Gastrocnemius medialis (tissue), 4 donors: Measurements from ENCODE around the gene ICOS.

ENCODE experiments used
- CTCF ChIP-seq, 5 experiments: fragments of 450-650 bp in 3 of 5; fragments of 200-600 bp in 2 of 5; sonication (generic) in 2 of 5; IDR thresholded peaks in 4 of 5; conservative IDR thresholded peaks in 1 of 5; 1 replicate in 4 of 5; 2 replicates in 1 of 5; pipeline ENCODE4 v1.5.1; 2016 to 2019; ENCODE audit warnings: antibody characterized with exemption in 5 of 5, mild to moderate bottlenecking in 3 of 5, moderate library complexity in 3 of 5
- POLR2A ChIP-seq, 2 donors: fragments of 450-650 bp; IDR thresholded peaks; one replicate each; pipeline ENCODE4 v1.6.1; 2017; ENCODE audit warnings: antibody characterized with exemption in 2 of 2, mild to moderate bottlenecking in 2 of 2, moderate library complexity in 2 of 2

- TF ChIP-seq CTCF (IDR thresholded peaks at IDR 0.05 in 4 of 5, conservative IDR thresholded peaks at IDR 0.05 in 1 of 5) = no peak
- TF ChIP-seq POLR2A (IDR thresholded peaks at IDR 0.05) = no peak
Observed at GRCh38 chr2:203936949-203937348, 386 bp downstream of the ICOS start.
